Body of pancreas (tissue), 4 donors: Measurements from ENCODE around the gene THSD4.

ENCODE experiments used
- POLR2A ChIP-seq, 3 donors: fragments of 450-650 bp; IDR thresholded peaks; one replicate each; pipeline ENCODE4 v1.6.1; 2016; ENCODE audit warnings: antibody characterized with exemption in 3 of 3, mild to moderate bottlenecking in 2 of 3
- TF ChIP-seq, protein P1 (sequence below), 7 experiments: fragments of 450-650 bp in 4 of 7; fragments of 200-600 bp in 3 of 7; sonication (generic) in 3 of 7; IDR thresholded peaks; one replicate each; pipeline ENCODE4 v1.5.1; 2016 to 2019; ENCODE audit warnings: antibody characterized with exemption in 7 of 7

DNA sequence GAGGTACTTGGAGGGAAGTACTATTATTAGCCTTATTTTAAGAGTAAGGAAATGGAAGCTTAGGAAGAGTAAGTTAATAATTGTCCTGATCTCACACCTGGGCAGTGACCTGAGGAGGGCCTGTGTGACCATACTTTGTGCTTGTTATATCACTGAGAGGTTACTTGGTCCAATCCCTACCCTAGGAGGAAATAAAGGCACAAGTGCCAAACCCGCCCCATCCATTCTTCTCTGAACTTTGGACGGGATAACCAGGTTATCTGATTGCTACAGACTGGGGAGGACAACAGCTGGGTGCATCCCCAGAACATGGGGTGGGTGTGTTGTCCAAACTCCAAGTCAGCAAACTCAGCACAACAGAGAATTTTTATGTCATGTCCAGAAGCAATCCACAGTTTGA is 617.4 kb downstream of the THSD4 start:
- TF ChIP-seq POLR2A (IDR thresholded peaks at IDR 0.05) = no peak
- TF ChIP-seq, protein P1, sequence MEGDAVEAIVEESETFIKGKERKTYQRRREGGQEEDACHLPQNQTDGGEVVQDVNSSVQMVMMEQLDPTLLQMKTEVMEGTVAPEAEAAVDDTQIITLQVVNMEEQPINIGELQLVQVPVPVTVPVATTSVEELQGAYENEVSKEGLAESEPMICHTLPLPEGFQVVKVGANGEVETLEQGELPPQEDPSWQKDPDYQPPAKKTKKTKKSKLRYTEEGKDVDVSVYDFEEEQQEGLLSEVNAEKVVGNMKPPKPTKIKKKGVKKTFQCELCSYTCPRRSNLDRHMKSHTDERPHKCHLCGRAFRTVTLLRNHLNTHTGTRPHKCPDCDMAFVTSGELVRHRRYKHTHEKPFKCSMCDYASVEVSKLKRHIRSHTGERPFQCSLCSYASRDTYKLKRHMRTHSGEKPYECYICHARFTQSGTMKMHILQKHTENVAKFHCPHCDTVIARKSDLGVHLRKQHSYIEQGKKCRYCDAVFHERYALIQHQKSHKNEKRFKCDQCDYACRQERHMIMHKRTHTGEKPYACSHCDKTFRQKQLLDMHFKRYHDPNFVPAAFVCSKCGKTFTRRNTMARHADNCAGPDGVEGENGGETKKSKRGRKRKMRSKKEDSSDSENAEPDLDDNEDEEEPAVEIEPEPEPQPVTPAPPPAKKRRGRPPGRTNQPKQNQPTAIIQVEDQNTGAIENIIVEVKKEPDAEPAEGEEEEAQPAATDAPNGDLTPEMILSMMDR (IDR thresholded peaks at IDR 0.05) = no peak
